Left lung (tissue), 10 donors: ENCODE data around the gene CMTM1. TPM values are rescaled to one million over a fixed set of nuclear protein-coding genes. Genes with fewer than 3 reads are reported as not detected.

Source experiments
- ATAC-seq: fragments of 200-7000 bp; cut with Tn5 transposase; one replicate; pipeline ENCODE4 v1.9.1; 2020; ENCODE audit warnings: moderate library complexity
- DNase-seq, 4 donors: peaks; one replicate each; pipeline ENCODE4 v3.0.0-alpha.2; 2013 to 2020
- H3K27ac ChIP-seq, 2 donors: fragments of 200-600 bp; sonication (generic) in 1 of 2; one replicate each; pipeline versions ENCODE4 v1.5.0 to v1.8.0; 2020 to 2021
- H3K27me3 ChIP-seq, 2 donors: fragments of 200-600 bp; sonication (generic) in 1 of 2; one replicate each; pipeline versions ENCODE4 v1.5.0 to v1.8.0; 2020 to 2021
- H3K36me3 ChIP-seq, 2 donors: fragments of 200-600 bp; sonication (generic) in 1 of 2; one replicate each; pipeline versions ENCODE4 v1.5.0 to v1.8.0; 2020 to 2021
- H3K4me1 ChIP-seq, 2 donors: fragments of 200-600 bp; one replicate each; pipeline ENCODE4 v1.8.0; 2021
- H3K4me3 ChIP-seq, 2 donors: fragments of 200-600 bp; sonication (generic) in 1 of 2; one replicate each; pipeline versions ENCODE4 v1.5.0 to v1.8.0; 2020 to 2021; ENCODE audit warnings: mild to moderate bottlenecking in 1 of 2
- H3K9me3 ChIP-seq, 2 donors: fragments of 200-600 bp; sonication (generic) in 1 of 2; one replicate each; pipeline versions ENCODE4 v1.5.0 to v1.8.0; 2020 to 2021
- intact Hi-C, 2 donors: fragments of 100-400 bp; cut with DNase I; formaldehyde crosslinking; loops; one replicate each; pipeline versions ENCODE4 v1.11.2 to v1.14.2; 2022
- polyA plus RNA-seq, 6 donors: library from polyadenylated mRNA; unstranded; fragments of 120-200 nt; gene quantifications; one replicate each; pipeline ENCODE4 v1.2.1, GENCODE V29; 2013; ENCODE audit not compliant: insufficient read length in 6 of 6
- total RNA-seq, 2 donors: library from RNA; stranded (reverse); fragmentation: NEBNext Ultra II Directional; extraction: Animal tissue kit (Norgen Biotek cat#: 25700); gene quantifications; one replicate each; pipeline ENCODE4 v1.2.1, GENCODE V29; 2021
- TF ChIP-seq, protein P1 (sequence below), 2 donors: fragments of 200-600 bp; sonication (generic) in 1 of 2; IDR thresholded peaks; one replicate each; pipeline versions ENCODE4 v1.5.0 to v1.8.0; 2021; ENCODE audit warnings: antibody characterized with exemption in 2 of 2
- donor health status: DM: no; HTN: yes; CAD: no.
- donor health status: DM: no; HTN: no; CAD: no.

Gene CMTM1
- total and polyA plus RNA-seq, 8 donors: 5.7 to 10.1 (median 9.5) TPM

- intact Hi-C loops: no loop called here
- H3K36me3 ChIP-seq: no peaks in the 10 kb centered on the region
- no peaks in the 10 kb centered on the region for H3K9me3 ChIP-seq
- ATAC-seq (peak; percentile 49), DNase-seq (peak; percentile 57 to 94 (median 80))
- H3K4me1 ChIP-seq: peaks cover 24 to 60% of the 10 kb centered on the region in 2 donors
- H3K27ac ChIP-seq: peak within 1 kb of the TSS; percentile 96 to 98
- no peaks in the 10 kb centered on the region for H3K27me3 ChIP-seq
- peak within 1 kb of the TSS; percentile 69 to 80 for H3K4me3 ChIP-seq
- TF ChIP-seq, protein P1, sequence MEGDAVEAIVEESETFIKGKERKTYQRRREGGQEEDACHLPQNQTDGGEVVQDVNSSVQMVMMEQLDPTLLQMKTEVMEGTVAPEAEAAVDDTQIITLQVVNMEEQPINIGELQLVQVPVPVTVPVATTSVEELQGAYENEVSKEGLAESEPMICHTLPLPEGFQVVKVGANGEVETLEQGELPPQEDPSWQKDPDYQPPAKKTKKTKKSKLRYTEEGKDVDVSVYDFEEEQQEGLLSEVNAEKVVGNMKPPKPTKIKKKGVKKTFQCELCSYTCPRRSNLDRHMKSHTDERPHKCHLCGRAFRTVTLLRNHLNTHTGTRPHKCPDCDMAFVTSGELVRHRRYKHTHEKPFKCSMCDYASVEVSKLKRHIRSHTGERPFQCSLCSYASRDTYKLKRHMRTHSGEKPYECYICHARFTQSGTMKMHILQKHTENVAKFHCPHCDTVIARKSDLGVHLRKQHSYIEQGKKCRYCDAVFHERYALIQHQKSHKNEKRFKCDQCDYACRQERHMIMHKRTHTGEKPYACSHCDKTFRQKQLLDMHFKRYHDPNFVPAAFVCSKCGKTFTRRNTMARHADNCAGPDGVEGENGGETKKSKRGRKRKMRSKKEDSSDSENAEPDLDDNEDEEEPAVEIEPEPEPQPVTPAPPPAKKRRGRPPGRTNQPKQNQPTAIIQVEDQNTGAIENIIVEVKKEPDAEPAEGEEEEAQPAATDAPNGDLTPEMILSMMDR (IDR thresholded peaks at IDR 0.05): no peak
These were observed 16.7 kb upstream of the CMTM1 start, which contains the start of gene TK2 for GRCh38 chr16:66549284-66550131. TSS of gene TK2 (minus strand) at chr16:66550122. CDS start at chr16:66550061, 61 bp downstream.

DNA sequence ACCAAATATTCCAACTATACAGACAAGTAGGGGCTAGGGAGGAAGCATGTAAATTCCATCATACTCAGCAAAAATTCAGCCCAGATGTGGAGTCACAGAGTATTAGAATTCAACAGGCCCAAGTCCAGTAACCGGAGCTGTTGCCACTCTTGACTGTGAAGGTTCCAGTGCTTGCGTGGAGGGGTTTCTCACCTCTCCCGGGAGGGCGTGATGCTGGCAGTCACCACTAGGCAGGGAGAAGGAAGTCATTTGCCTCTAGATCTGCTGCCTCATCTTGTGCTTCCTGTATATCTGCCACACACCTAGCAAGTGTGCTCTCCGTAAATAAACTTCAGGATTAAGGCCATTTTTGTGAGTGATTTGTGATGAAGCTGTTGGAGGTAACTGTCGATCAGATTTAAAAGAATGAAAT, 14.9 kb upstream of the CMTM1 start:
- Histone ChIP-seq H3K36me3 (no peaks in the 10 kb centered on the region), H3K4me3 (peak overlapping the region in 1 of 2 donors; percentile 91), H3K27me3 (no peaks in the 10 kb centered on the region), H3K9me3 (no peaks in the 10 kb centered on the region), H3K4me1 (peaks cover 24 to 79% of the 10 kb centered on the region in 2 donors), H3K27ac (peak overlapping the region; percentile 96 to 98)
- TF ChIP-seq, protein P1 (IDR thresholded peaks at IDR 0.05): peak in 1 of 2 donors; percentile 57
- intact Hi-C loops: no loop called here
- ATAC-seq (peak; percentile 10), DNase-seq (peak in 2 of 4 donors; percentile 33 to 62)

GRCh38 chr16:66551788-66552285, 14.4 kb upstream of the CMTM1 start:
- Histone ChIP-seq H3K9me3 (no peaks in the 10 kb centered on the region), H3K36me3 (no peaks in the 10 kb centered on the region), H3K27me3 (no peaks in the 10 kb centered on the region), H3K4me1 (peaks cover 24 to 84% of the 10 kb centered on the region in 2 donors), H3K4me3 (peak overlapping the region; percentile 77 to 91), H3K27ac (peak overlapping the region; percentile 96 to 98)
- DNase-seq (no peak), ATAC-seq (no peak)
- intact Hi-C loops: no loop called here
- TF ChIP-seq, protein P1 (IDR thresholded peaks at IDR 0.05): no peak

- peak; percentile 85 for ATAC-seq
- Histone ChIP-seq H3K27me3 (no peaks in the 10 kb centered on the region), H3K27ac (peak within 1 kb of the TSS; percentile 96 to 98), H3K4me3 (peak within 1 kb of the TSS; percentile 77 to 91), H3K4me1 (peaks cover 24 to 90% of the 10 kb centered on the region in 2 donors), H3K36me3 (peaks cover 0 to 7% of the 10 kb centered on the region in 2 donors), H3K9me3 (no peaks in the 10 kb centered on the region)
- intact Hi-C loops: no loop called here
- TF ChIP-seq, protein P1 (IDR thresholded peaks at IDR 0.05): no peak
- DNase-seq: peak; percentile 88 to 97 (median 94)
These were observed 13.7 kb upstream of the CMTM1 start, which contains the start of gene CKLF for GRCh38 chr16:66552286-66553177. TSS of gene CKLF (plus strand) at chr16:66552576. CDS start at chr16:66552716, 140 bp downstream.
